VCaP (cell line): ENCODE measurements around the gene ADGRG3.

ENCODE experiments used
- H3K27ac ChIP-seq: fragments of 450-650 bp; 2 replicates; pipeline ENCODE4 v1.5.1; 2017
- TF ChIP-seq, protein P1 (sequence below): fragments of 450-650 bp; conservative IDR thresholded peaks from 2 replicates; pipeline ENCODE4 v1.5.1; 2017; ENCODE audit warnings: mild to moderate bottlenecking, moderate library complexity

Gene ADGRG3

GRCh38 chr16:57628783-57629293 lies 39.3 kb upstream of the ADGRG3 start:
- H3K27ac ChIP-seq: no peak overlapping the region
- TF ChIP-seq, protein P1, sequence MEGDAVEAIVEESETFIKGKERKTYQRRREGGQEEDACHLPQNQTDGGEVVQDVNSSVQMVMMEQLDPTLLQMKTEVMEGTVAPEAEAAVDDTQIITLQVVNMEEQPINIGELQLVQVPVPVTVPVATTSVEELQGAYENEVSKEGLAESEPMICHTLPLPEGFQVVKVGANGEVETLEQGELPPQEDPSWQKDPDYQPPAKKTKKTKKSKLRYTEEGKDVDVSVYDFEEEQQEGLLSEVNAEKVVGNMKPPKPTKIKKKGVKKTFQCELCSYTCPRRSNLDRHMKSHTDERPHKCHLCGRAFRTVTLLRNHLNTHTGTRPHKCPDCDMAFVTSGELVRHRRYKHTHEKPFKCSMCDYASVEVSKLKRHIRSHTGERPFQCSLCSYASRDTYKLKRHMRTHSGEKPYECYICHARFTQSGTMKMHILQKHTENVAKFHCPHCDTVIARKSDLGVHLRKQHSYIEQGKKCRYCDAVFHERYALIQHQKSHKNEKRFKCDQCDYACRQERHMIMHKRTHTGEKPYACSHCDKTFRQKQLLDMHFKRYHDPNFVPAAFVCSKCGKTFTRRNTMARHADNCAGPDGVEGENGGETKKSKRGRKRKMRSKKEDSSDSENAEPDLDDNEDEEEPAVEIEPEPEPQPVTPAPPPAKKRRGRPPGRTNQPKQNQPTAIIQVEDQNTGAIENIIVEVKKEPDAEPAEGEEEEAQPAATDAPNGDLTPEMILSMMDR: no peak

DNA sequence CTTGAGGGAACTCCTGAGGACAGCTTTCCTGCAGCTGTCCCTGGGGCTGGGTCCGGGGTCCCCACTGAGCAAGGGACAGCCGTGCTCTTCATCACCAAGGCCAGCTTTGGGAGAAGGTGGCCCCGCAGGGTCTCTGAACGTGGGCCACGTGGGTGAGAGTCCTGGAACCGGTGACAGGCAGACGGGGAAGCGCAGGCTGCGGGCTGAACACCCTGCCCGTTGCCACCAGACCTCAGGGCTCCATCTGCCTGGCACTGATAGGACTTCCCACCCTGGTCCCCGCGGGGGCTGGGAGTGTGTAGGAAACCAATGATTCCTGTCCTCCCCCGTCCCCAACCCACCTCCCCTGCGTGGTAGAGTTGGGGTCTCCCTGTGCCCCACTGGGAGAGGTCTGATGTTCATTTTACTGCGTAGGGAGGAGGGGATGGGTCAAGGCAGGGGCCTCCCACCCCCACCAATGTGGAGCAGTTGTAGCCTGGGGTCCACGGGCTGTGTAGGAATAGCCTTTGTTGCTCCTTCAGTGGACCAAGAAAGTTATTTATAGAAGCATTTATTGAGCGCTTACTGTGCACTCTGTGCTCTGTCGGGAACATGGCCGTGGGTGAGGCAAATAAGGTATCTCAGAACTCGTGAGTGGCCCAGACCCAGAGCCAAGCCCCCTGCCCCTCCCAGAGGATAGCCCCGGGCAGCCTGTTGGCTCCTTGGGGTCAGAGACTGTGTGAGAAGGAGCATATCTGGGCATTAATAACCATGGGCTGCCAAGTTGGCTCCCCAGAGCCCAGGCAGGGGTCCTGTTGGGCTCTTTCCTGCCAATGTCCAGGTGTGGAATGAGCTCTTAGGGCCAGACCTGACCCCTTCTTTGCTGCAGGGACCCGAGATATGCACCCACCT lies 38.3 kb upstream of the ADGRG3 start:
- no peak overlapping the region for H3K27ac ChIP-seq
- TF ChIP-seq, protein P1: no peak

DNA sequence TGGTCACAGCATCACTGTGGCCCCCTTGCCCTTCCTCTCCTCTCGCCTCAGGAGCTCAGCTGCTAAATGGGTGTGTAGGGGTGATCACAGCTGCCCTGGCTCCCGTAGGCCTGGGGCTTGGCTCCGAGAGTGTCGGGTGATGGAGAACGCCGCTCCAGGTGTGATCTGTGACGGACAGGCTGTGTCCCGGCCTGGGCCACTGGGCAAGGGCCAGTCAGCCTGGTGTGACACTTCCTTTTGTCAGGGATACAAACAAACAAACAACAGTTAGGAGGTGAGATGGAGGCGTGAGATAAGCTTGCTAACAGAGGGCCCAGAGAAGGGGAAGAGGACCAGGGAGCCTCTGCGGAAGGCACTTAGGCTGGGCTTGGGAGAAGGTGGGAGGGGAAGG lies 37.7 kb upstream of the ADGRG3 start:
- H3K27ac ChIP-seq: no peak overlapping the region
- TF ChIP-seq, protein P1: no peak

GRCh38 chr16:57630931-57631845 lies 36.9 kb upstream of the ADGRG3 start:
- no peak overlapping the region for H3K27ac ChIP-seq
- TF ChIP-seq, protein P1: no peak

GRCh38 chr16:57632568-57632967 lies 35.5 kb upstream of the ADGRG3 start:
- H3K27ac ChIP-seq: no peak overlapping the region
- TF ChIP-seq, protein P1: no peak

- H3K27ac ChIP-seq: no peak overlapping the region
- TF ChIP-seq, protein P1: no peak
Observed at GRCh38 chr16:57633383-57634064, 34.6 kb upstream of the ADGRG3 start.

DNA sequence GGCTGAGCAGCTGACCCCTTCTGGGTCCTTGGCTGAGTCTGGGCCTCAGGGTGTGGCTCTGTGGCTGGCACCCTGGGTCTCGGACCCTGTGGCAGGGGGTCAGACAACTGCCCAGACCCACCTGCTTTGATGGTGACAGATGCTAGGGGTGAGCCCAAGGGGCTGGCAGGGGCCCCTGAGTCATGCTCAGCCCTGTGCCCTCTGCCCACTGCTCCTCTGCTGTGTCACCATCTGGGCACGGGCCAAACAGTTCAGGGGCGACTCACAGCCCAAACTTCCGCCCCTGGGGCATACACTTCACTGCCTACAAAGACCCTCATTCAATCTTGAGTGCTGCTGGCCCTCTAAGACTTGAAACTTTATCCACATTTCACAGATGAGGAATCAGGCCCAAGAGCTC lies 33.9 kb upstream of the ADGRG3 start:
- TF ChIP-seq, protein P1: no peak
- no peak overlapping the region for H3K27ac ChIP-seq
